DMS114 treated with DMSO at 0.1 percent for 48 hours (cell line): Measurements from ENCODE around the gene CPE.

Source experiments
- DNase-seq: peaks from one replicate; lab custom pipeline; 2025; ENCODE audit not compliant: unreplicated experiment; lab: John Stamatoyannopoulos, UW

The CPE gene

GRCh38 chr4:165542476-165542875 lies 163.7 kb downstream of the CPE start:
- DNase-seq, result no peak
